Measurements from ENCODE around the gene DPH1. TPM values are rescaled to one million over a fixed set of nuclear protein-coding genes. Genes with fewer than 3 reads are reported as not detected.

Gene DPH1
- total RNA-seq, 4 donors from 2014 or later: 41.6 to 61.1 (median 49.3) TPM

DNA sequence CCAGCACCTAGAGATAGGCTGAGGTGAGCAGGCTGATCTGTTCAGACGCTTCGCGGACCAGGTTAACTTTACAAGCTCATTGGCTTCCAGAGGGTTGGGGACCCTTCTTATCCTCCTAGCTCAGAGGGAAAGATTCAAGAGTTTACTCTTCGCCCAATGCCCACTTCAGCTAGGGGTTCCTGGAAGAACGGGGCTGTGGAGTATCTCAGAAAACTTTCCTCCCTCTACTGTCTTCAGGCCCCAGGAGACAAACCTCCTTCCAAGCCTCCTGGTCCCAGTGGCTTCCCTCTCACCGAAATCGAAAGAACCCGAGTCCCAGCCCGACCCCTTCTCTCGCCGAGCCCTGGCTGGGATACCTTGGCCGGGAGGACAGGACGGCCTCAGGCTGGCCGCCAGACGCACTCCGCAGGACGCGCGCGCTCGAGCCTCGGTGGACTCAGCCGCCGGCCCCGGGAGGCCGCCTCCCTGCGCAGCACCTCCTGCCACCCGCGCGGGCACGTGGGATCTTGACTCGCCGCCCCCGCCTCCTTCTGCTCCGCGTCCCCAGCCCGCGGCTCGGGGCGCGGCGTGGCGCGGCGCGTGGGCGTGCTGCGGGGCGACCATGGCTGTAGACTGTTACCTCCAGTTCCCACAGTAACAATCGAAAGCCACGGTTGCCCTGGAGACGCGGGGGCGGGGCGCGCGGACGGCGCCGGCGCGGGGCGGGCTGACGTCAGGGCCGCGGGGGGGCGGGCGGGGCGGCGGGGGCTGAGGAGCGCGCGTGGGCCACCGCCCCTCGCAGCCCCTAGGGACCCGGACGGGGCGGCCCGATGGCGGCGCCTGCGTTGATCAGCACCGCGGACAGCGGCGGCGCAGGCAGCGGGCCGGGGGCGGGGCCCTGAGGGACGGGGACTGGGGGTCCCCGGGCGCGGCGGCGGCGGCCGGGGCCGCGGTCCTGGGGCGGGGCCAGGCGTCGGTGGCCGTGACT, 19.7 kb downstream of the DPH1 start:
- WGBS, 2 donors: 4 to 25% methylated on average over 6 to 26 of the region's 104 CpGs
- H3K4me3 ChIP-seq (replicated peaks in 1 of 3): peak overlapping the region; percentile 50 to 70 (median 56)
- intact Hi-C loops (cut with DNase I): no loop called here
- H3K9me3 ChIP-seq: no peaks in the 10 kb centered on the region
- no peaks in the 10 kb centered on the region for H3K27me3 ChIP-seq
- no peaks in the 10 kb centered on the region for H3K36me3 ChIP-seq
- peaks cover 26 to 36% of the 10 kb centered on the region in 2 donors for H3K4me1 ChIP-seq
- DNase-seq: peak; percentile 84
- TF ChIP-seq, protein P1, sequence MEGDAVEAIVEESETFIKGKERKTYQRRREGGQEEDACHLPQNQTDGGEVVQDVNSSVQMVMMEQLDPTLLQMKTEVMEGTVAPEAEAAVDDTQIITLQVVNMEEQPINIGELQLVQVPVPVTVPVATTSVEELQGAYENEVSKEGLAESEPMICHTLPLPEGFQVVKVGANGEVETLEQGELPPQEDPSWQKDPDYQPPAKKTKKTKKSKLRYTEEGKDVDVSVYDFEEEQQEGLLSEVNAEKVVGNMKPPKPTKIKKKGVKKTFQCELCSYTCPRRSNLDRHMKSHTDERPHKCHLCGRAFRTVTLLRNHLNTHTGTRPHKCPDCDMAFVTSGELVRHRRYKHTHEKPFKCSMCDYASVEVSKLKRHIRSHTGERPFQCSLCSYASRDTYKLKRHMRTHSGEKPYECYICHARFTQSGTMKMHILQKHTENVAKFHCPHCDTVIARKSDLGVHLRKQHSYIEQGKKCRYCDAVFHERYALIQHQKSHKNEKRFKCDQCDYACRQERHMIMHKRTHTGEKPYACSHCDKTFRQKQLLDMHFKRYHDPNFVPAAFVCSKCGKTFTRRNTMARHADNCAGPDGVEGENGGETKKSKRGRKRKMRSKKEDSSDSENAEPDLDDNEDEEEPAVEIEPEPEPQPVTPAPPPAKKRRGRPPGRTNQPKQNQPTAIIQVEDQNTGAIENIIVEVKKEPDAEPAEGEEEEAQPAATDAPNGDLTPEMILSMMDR (IDR thresholded peaks at IDR 0.05): no peak
- TF ChIP-seq POLR2A (IDR thresholded peaks at IDR 0.05): no peak
- H3K27ac ChIP-seq: no peak overlapping the region

DNA sequence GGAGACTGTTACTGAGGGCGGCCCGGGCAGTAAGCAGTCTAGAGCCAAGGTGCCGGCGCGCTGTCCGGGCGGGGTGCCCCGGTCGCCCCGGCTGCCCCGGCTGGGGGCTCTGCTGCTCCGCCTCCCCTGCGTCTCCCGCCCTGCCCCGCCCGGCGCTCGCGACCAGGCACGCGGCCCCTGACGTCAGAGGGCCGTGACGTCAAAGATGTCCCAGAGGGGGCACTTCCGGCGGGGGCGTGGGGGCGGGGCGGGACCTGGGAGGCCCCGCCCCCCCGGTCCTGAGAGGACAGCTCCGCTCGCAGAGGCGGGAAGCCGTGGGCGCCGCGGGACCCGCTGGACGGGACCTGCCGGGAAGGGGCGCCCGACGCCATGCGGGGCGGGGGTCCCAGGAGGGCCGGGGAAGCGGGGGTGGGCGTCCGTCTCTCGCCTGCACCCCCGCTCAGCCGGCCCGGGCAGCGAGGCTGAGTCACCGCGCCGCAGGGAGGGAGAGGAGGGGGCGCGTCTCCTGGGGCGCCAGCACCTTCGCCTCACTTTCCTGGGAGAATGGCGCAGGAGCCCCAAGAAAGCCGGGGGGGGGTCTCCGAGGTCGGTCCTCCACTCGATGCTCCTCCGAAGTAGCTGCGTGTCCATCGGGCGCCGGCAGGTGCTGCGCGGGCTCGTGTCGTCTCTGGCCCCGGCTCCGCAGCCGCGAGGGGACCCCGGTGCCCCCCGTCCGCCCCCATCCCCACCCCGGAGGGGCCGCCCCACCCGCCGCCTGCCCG, 20.5 kb downstream of the DPH1 start:
- 0% methylated on average over 4 of the region's 88 CpGs; no CpG with 5 or more reads in 1 of the 2 donors for WGBS, 2 donors

DNA sequence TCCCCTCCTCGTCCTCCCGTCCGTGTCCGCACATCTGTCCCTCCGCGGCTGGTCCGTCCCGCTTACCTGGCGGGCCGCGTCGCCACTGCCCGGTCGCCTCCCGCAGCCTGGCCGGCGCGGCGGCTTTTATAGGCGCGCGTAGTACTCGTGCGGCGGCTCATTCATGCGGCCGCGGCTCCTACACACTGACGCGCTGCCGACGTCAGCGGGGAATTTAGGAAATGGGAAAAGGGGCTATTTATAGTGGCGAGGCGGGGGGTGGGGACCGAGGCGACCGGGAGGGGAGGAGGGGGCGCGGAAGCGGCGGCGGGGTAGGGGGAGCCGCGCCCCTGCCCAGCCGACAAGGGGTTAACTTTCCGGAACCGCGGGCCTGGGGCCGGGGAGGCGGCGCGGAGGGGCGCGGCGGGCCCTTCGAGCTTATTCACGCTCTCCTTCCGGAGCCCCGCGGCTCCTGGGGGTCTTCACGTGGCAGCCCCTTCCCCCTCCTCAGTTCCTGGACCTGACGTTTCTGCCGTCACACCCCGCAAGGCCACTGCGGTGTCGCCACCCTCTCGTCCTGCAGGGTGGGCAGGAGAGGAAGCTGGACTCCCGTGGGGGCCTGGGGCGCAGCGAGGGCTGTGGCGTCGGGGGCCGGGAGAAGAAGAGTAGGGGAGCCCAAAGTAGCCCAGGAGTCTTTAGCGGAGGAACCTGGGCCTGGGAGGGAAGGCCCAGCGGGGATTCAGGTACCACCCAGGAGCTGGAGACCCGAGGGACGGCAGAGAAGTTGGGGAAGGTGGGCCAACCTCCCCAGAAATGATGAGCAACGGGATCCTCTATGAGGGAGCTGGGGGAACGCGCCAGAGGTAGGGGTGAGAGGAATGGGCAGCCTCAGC, 21.3 kb downstream of the DPH1 start:
- no peak for DNase-seq
- no peak for TF ChIP-seq POLR2A (IDR thresholded peaks at IDR 0.05)
- TF ChIP-seq, protein P1 (IDR thresholded peaks at IDR 0.05): no peak
- intact Hi-C loops (cut with DNase I): no loop called here
- Histone ChIP-seq H3K4me3 (replicated peaks in 1 of 3) (peak overlapping the region in 1 of 3 donors; percentile 37), H3K27ac (no peak overlapping the region), H3K4me1 (peaks cover 26 to 48% of the 10 kb centered on the region in 2 donors), H3K9me3 (no peaks in the 10 kb centered on the region), H3K27me3 (no peaks in the 10 kb centered on the region), H3K36me3 (no peaks in the 10 kb centered on the region)
- WGBS, 2 donors: 13 to 16% methylated on average over 26 to 39 of the region's 81 CpGs

More for the DNA sequence above, 20.5 kb downstream of the DPH1 start:
- TF ChIP-seq POLR2A (IDR thresholded peaks at IDR 0.05): no peak
- TF ChIP-seq, protein P1 (IDR thresholded peaks at IDR 0.05): no peak
- H3K4me3 ChIP-seq (replicated peaks in 1 of 3): peak overlapping the region in 1 of 3 donors; percentile 37
- H3K36me3 ChIP-seq: no peaks in the 10 kb centered on the region
- no peaks in the 10 kb centered on the region for H3K9me3 ChIP-seq
- DNase-seq: peak; percentile 61 to 66
- no peaks in the 10 kb centered on the region for H3K27me3 ChIP-seq
- intact Hi-C loops (cut with DNase I): no loop called here
- H3K4me1 ChIP-seq: peaks cover 26 to 44% of the 10 kb centered on the region in 2 donors
- no peak overlapping the region for H3K27ac ChIP-seq

DNA sequence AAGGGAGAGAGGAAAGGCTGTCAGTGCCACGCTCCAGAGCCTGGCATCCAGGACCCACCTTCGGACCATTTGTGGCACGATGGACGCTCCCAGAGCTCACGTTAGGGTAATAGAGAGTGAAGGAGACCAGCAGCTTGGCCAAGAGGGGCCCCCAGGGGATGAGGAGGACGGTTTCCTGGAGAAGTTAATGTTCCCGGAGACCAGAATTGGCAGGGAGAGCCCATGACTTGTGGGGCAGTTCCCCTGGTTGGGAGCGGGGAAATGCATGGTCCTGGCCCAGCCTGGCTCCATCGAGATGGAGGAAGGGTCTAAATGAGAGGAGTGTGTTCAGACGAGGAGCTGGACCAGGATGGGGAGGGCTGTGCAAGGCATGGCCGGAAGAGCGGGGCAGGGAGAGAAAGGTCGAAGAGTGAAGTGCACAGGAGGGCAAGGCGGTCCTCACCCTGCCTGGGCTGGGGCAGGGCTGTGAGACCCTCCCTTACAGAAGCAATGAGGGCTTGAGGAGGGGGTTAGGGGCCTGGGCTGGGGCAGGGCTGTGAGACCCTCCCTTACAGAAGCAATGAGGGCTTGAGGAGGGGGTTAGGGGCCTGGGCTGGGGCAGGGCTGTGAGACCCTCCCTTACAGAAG, 22.1 kb downstream of the DPH1 start:
- TF ChIP-seq POLR2A (IDR thresholded peaks at IDR 0.05): no peak
- TF ChIP-seq, protein P1 (IDR thresholded peaks at IDR 0.05): no peak
- Histone ChIP-seq H3K27ac (no peak overlapping the region), H3K4me1 (peaks cover 26 to 55% of the 10 kb centered on the region in 2 donors), H3K4me3 (replicated peaks in 1 of 3) (no peak overlapping the region), H3K36me3 (no peaks in the 10 kb centered on the region), H3K9me3 (no peaks in the 10 kb centered on the region), H3K27me3 (no peaks in the 10 kb centered on the region)
- intact Hi-C loops (cut with DNase I): no loop called here
- WGBS, 2 donors: 48% methylated on average over 14 of the region's 14 CpGs
- no peak for DNase-seq

All from thyroid gland (tissue), 4 donors.